ENCODE data around the gene DOK5. TPM values are rescaled to one million over a fixed set of nuclear protein-coding genes. Genes with fewer than 3 reads are reported as not detected.

DOK5 gene
- total and polyA plus RNA-seq, 2 of the 4 experiments (the other 2 are of a cell fraction): 2.8 to 3.9 TPM

DNA sequence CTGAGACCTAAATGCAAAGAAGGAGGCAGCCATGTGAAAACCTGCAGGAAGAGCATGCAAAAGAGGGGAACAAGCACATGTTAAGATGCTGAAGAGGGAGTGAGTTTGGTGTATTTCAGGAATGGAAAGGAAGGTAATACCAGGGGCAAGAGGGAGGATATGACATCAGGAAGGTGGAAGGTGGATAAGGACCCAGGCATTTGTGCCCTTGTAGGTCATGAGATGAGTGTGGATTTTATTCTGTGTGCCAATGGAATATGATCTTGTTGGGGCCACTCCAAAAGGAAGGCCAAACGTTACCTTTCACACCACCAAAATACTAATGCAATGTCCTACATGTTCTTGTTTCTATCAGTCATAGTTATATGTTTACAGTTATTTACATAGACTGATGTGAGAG lies 17.2 kb upstream of the DOK5 start:
- CTCF ChIA-PET: no interaction called here
- no peaks in the 10 kb centered on the region for H3K4me1 ChIP-seq (ENCODE audit: control insufficient read depth, insufficient read depth, low read length)
- H4K20me1 ChIP-seq (ENCODE audit: insufficient read depth, low read length): no peaks in the 10 kb centered on the region
- H3K56ac ChIP-seq (ENCODE audit: extremely low read depth, insufficient read depth, low read length): no peak overlapping the region
- in situ Hi-C loops (cut with MboI; ENCODE audit: low sequenced_read_pairs): no loop called here
- H3K4me2 ChIP-seq (ENCODE audit: low read depth, low read length): no peak overlapping the region
- H2BK20ac ChIP-seq (ENCODE audit: low read depth, low read length): no peak overlapping the region
- no peaks in the 10 kb centered on the region for H3K9me1 ChIP-seq (ENCODE audit: insufficient read depth, low read length)
- no peak overlapping the region for H3K23ac ChIP-seq (ENCODE audit: low read depth, low read length)
- no peak for TF ChIP-seq RAD21 (IDR thresholded peaks at IDR 0.05; ENCODE audit: low read length)
- TF ChIP-seq RFX5 (IDR thresholded peaks at IDR 0.05; ENCODE audit: low read depth, low read length): no peak
- no peak for TF ChIP-seq SMC3 (IDR thresholded peaks at IDR 0.05; ENCODE audit: low read depth, low read length)
- TF ChIP-seq MAFK (IDR thresholded peaks at IDR 0.05; ENCODE audit: low read depth, low read length): no peak
- no peak for TF ChIP-seq MXI1 (IDR thresholded peaks at IDR 0.05; ENCODE audit: borderline replicate concordance, low read depth, low read length)
- TF ChIP-seq BHLHE40 (IDR thresholded peaks at IDR 0.05; ENCODE audit: low read depth, low read length): no peak
- H3K18ac ChIP-seq (ENCODE audit: low read depth, low read length): no peak overlapping the region
- DNase-seq: no peak
- H3K79me1 ChIP-seq (ENCODE audit: low read depth in 1 of 2, low read length in 2 of 2): no peaks in the 10 kb centered on the region
- no peak overlapping the region for H4K91ac ChIP-seq (ENCODE audit: insufficient read depth, low read depth, low read length)
- intact Hi-C loops (cut with micrococcal nuclease): no loop called here
- no peak overlapping the region for H2BK120ac ChIP-seq (ENCODE audit: low read depth, low read length)
- no CpG with 5 or more reads among the region's 1 CpG for WGBS, 2 experiments (ENCODE audit: extremely low coverage in 2 of 2, insufficient read length in 1 of 2)
- H3K4ac ChIP-seq (ENCODE audit: low read depth, low read length): no peak overlapping the region
- dilution Hi-C loops (cut with HindIII; ENCODE audit: low sequenced_read_pairs, unreplicated experiment): no loop called here
- no peak overlapping the region for H3K4me3 ChIP-seq (ENCODE audit: insufficient read depth, low read depth, low read length)
- no peak overlapping the region for H3K27ac ChIP-seq (ENCODE audit: insufficient read depth, low read length)
- H4K8ac ChIP-seq (ENCODE audit: low read depth in 2 of 2, low read length in 2 of 2): no peak overlapping the region
- no peak overlapping the region for H2BK5ac ChIP-seq (ENCODE audit: low read depth, low read length, poor library complexity, severe bottlenecking)
- no peak overlapping the region for H4K5ac ChIP-seq (ENCODE audit: low read depth, low read length)
- no peak overlapping the region for H2AFZ ChIP-seq (replicated peaks; ENCODE audit: low read length, poor library complexity)
- POLR2A ChIA-PET (ENCODE audit: unreplicated experiment): no interaction called here
- H3K9me3 ChIP-seq (ENCODE audit: control insufficient read depth, insufficient read depth, low read length): no peaks in the 10 kb centered on the region
- no peak overlapping the region for H2AK5ac ChIP-seq (ENCODE audit: low read depth, low read length)
- ATAC-seq (ENCODE audit: low read depth): no peak
- no peaks in the 10 kb centered on the region for H3K27me3 ChIP-seq (ENCODE audit: control insufficient read depth, insufficient read depth, low read length)
- BruUV-seq (replicated peaks): no TSS peak
- H2AK9ac ChIP-seq (replicated peaks; ENCODE audit: low read depth, low read length, poor library complexity): no peak overlapping the region
- H3K9ac ChIP-seq (ENCODE audit: low read depth, low read length): no peak overlapping the region
- no peaks in the 10 kb centered on the region for H3K36me3 ChIP-seq (ENCODE audit: control insufficient read depth, insufficient read depth, low read length)
- no peak overlapping the region for H2BK15ac ChIP-seq (ENCODE audit: low read depth, low read length)
- no peak overlapping the region for H3K14ac ChIP-seq (replicated peaks; ENCODE audit: low read depth, low read length)
